Activated T-cell treated with anti-CD3 and anti-CD28 coated beads for 48 hours (primary cell): ENCODE measurements around the gene ZNF622.

Experiments used
- DNase-seq: peaks from one replicate; pipeline ENCODE4 v3.0.0-alpha.2; 2020; ENCODE audit warnings: low read depth

ZNF622 gene

GRCh38 chr5:16465544-16466432 is at the start of gene ZNF622:
Gene ZNF622, minus strand, starts transcription at chr5:16465800. Its CDS starts 135 bp downstream, at chr5:16465665.
- peak; percentile 85 for DNase-seq

- no peak for DNase-seq
These were observed 44.5 kb upstream of the ZNF622 start for GRCh38 chr5:16510098-16510497.

- DNase-seq = no peak
These were observed 43.3 kb upstream of the ZNF622 start for GRCh38 chr5:16508730-16509531.

- no peak for DNase-seq
These were observed 42.1 kb upstream of the ZNF622 start for GRCh38 chr5:16507716-16508115.

GRCh38 chr5:16505904-16506303 is 40.3 kb upstream of the ZNF622 start:
- DNase-seq = no peak

- DNase-seq = no peak
These were observed 39.7 kb upstream of the ZNF622 start for GRCh38 chr5:16505140-16505891.

- DNase-seq = no peak
These were observed 39.0 kb upstream of the ZNF622 start for GRCh38 chr5:16504571-16504970.

GRCh38 chr5:16502866-16503265 is 37.3 kb upstream of the ZNF622 start:
- DNase-seq = no peak

GRCh38 chr5:16500024-16500423 is 34.4 kb upstream of the ZNF622 start:
- no peak for DNase-seq

GRCh38 chr5:16497546-16497945 is 31.9 kb upstream of the ZNF622 start:
- DNase-seq = no peak

- no peak for DNase-seq
These were observed 27.7 kb upstream of the ZNF622 start for GRCh38 chr5:16493261-16493660.

- no peak for DNase-seq
These were observed 27.0 kb upstream of the ZNF622 start for GRCh38 chr5:16492398-16493140.

GRCh38 chr5:16490911-16491310 is 25.3 kb upstream of the ZNF622 start:
- no peak for DNase-seq

- no peak for DNase-seq
These were observed 23.8 kb upstream of the ZNF622 start for GRCh38 chr5:16489322-16489791.

GRCh38 chr5:16487456-16487855 is 21.9 kb upstream of the ZNF622 start:
- DNase-seq = no peak

- DNase-seq = no peak
These were observed 21.1 kb upstream of the ZNF622 start for GRCh38 chr5:16486711-16487111.

- DNase-seq = no peak
These were observed 20.1 kb upstream of the ZNF622 start for GRCh38 chr5:16485656-16486055.

- no peak for DNase-seq
These were observed 18.5 kb upstream of the ZNF622 start for GRCh38 chr5:16484081-16484480.

GRCh38 chr5:16483361-16483760 is 17.8 kb upstream of the ZNF622 start:
- no peak for DNase-seq

GRCh38 chr5:16482891-16483290 is 17.3 kb upstream of the ZNF622 start:
- no peak for DNase-seq

GRCh38 chr5:16480821-16481538 is 15.4 kb upstream of the ZNF622 start:
- no peak for DNase-seq
